Measurements from ENCODE around the gene PDE4D. TPM values are rescaled to one million over a fixed set of nuclear protein-coding genes. Genes with fewer than 3 reads are reported as not detected.

The PDE4D gene
- total and polyA plus RNA-seq, 2 donors (not counting 3 experiments of a cell fraction or from before 2014, with no cell fraction given), result 34.5 to 51.2 TPM

- intact Hi-C loops (cut with micrococcal nuclease), result no loop called here
- no TSS peak for BruUV-seq (replicated peaks)
- no peaks in the 10 kb centered on the region for H3K27me3 ChIP-seq (ENCODE audit: control insufficient read depth in 2 of 2, insufficient read depth in 2 of 2, low read length in 2 of 2)
- H2AFZ ChIP-seq (ENCODE audit: low read depth, low read length), result no peak overlapping the region
- POLR2A ChIA-PET, result no interaction called here
- FAIRE-seq (no peak), DNase-seq (ENCODE audit: low read depth, low spot score) (no peak)
- H3K27ac ChIP-seq (ENCODE audit: insufficient read depth, low read depth, low read length), result peak overlapping the region; percentile 94
- H3K4me2 ChIP-seq (ENCODE audit: insufficient read depth, low read length), result no peak overlapping the region
- no peaks in the 10 kb centered on the region for H3K36me3 ChIP-seq (ENCODE audit: control insufficient read depth in 2 of 2, extremely low read depth in 1 of 2, insufficient read depth in 2 of 2, low read length in 2 of 2)
- H3K4me3 ChIP-seq (replicated peaks in 1 of 3; ENCODE audit: insufficient read depth in 1 of 3, low read depth in 1 of 3, low read length in 3 of 3), result no peak overlapping the region
- H3K9me1 ChIP-seq (replicated peaks; ENCODE audit: control insufficient read depth, extremely low read depth, insufficient read depth, low read length), result no peaks in the 10 kb centered on the region
- H4K20me1 ChIP-seq (replicated peaks; ENCODE audit: control insufficient read depth, extremely low read depth, insufficient read depth, low read length), result no peaks in the 10 kb centered on the region
- dilution Hi-C loops (cut with MboI; ENCODE audit: extremely low pct_ligation_motif_present, low sequenced_read_pairs), result no loop called here
- CTCF ChIA-PET, result interaction anchor here (1.2 to 3.0 kb wide), 6 partner anchors 9 to 283 kb away, joined by 3 to 25 read pairs (median 6); no protein-coding TSS in a partner anchor
- no peak for TF ChIP-seq EZH2 (IDR thresholded peaks at IDR 0.05; ENCODE audit: borderline replicate concordance, low read depth, low read length, severe bottlenecking)
- TF ChIP-seq CTCF (IDR thresholded peaks at IDR 0.05; ENCODE audit: extremely low read depth in 1 of 2, insufficient read depth in 1 of 2, low read depth in 1 of 2, low read length in 2 of 2), result no peak
- no peak for TF ChIP-seq JUN (IDR thresholded peaks at IDR 0.05; ENCODE audit: borderline replicate concordance, insufficient read depth, insufficient read length, low read depth)
- TF ChIP-seq MAX (IDR thresholded peaks at IDR 0.05; ENCODE audit: insufficient read depth, insufficient read length), result no peak
- TF ChIP-seq FOS (IDR thresholded peaks at IDR 0.05; ENCODE audit: borderline replicate concordance, insufficient read depth, low read length), result no peak
- TF ChIP-seq POLR2A (IDR thresholded peaks at IDR 0.05; ENCODE audit: low read depth, low read length), result no peak
- TF ChIP-seq MYC (IDR thresholded peaks at IDR 0.05; ENCODE audit: low read depth, low read length), result no peak
- no peak for TF ChIP-seq GATA2 (IDR thresholded peaks at IDR 0.05; ENCODE audit: insufficient read depth, insufficient read length, low read depth, low read length)
- TF ChIP-seq POLR2AphosphoS5 (IDR thresholded peaks at IDR 0.05; ENCODE audit: insufficient read depth, low read depth, low read length), result no peak
- no peak overlapping the region for H3K9ac ChIP-seq (replicated peaks; ENCODE audit: extremely low read depth, insufficient read depth, low read length)
- no peaks in the 10 kb centered on the region for H3K9me3 ChIP-seq (replicated peaks; ENCODE audit: control insufficient read depth, insufficient read depth, low read length)
- H3K79me2 ChIP-seq (ENCODE audit: control insufficient read depth, insufficient read depth, low read length), result no peaks in the 10 kb centered on the region
- peaks cover 34% of the 10 kb centered on the region for H3K4me1 ChIP-seq (ENCODE audit: control insufficient read depth, extremely low read depth, insufficient read depth, low read length)
These were observed 104.3 kb downstream of the PDE4D start for GRCh38 chr5:59789197-59789596.

All from endothelial cell of umbilical vein (primary cell).